Coronary artery (tissue), 2 donors: ENCODE results near the gene KRT74.

Experiments
- DNase-seq: peaks from one replicate; pipeline ENCODE4 v3.0.0-alpha.2; 2017; ENCODE audit warnings: low spot score
- H3K27ac ChIP-seq, 2 donors: fragments of 200-600 bp; sonication (generic); one replicate each; pipeline ENCODE4 v1.5.1; 2016 to 2019
- H3K4me3 ChIP-seq: fragments of 200-600 bp; sonication (generic); 2 replicates; pipeline ENCODE4 v1.5.1; 2016; ENCODE audit warnings: mild to moderate bottlenecking, moderate library complexity
- CTCF ChIP-seq: fragments of 200-600 bp; sonication (generic); IDR thresholded peaks from one replicate; pipeline ENCODE4 v1.5.1; 2019; ENCODE audit warnings: antibody characterized with exemption

KRT74 gene

GRCh38 chr12:52533686-52534470 lies 39.8 kb downstream of the KRT74 start:
- no peak for DNase-seq
- no peak overlapping the region for H3K27ac ChIP-seq
- TF ChIP-seq CTCF, result no peak

GRCh38 chr12:52532636-52533035 lies 41.0 kb downstream of the KRT74 start:
- TF ChIP-seq CTCF, result no peak
- no peak for DNase-seq
- Histone ChIP-seq H3K27ac (no peak overlapping the region), H3K4me3 (no peak overlapping the region)

More at GRCh38 chr12:52533686-52534470, 39.8 kb downstream of the KRT74 start:
- H3K4me3 ChIP-seq, result no peak overlapping the region

- Histone ChIP-seq H3K4me3 (no peak overlapping the region), H3K27ac (no peak overlapping the region)
- DNase-seq, result no peak
- TF ChIP-seq CTCF, result no peak
Measured at GRCh38 chr12:52531566-52532300, 41.9 kb downstream of the KRT74 start.

GRCh38 chr12:52530905-52531304 lies 42.7 kb downstream of the KRT74 start:
- no peak overlapping the region for H3K4me3 ChIP-seq
- DNase-seq, result no peak
- no peak overlapping the region for H3K27ac ChIP-seq
- TF ChIP-seq CTCF, result no peak

GRCh38 chr12:52530366-52530765 lies 43.3 kb downstream of the KRT74 start:
- DNase-seq, result no peak
- no peak for TF ChIP-seq CTCF
- Histone ChIP-seq H3K27ac (no peak overlapping the region), H3K4me3 (no peak overlapping the region)

- Histone ChIP-seq H3K27ac (no peak overlapping the region), H3K4me3 (no peak overlapping the region)
- no peak for TF ChIP-seq CTCF
- DNase-seq, result no peak
Measured at GRCh38 chr12:52529846-52530245, 43.8 kb downstream of the KRT74 start.

- no peak for DNase-seq
- no peak for TF ChIP-seq CTCF
- Histone ChIP-seq H3K27ac (no peak overlapping the region), H3K4me3 (no peak overlapping the region)
Measured at GRCh38 chr12:52529417-52529816, 44.2 kb downstream of the KRT74 start.
